ENCODE results near the gene GDF2.

DNA sequence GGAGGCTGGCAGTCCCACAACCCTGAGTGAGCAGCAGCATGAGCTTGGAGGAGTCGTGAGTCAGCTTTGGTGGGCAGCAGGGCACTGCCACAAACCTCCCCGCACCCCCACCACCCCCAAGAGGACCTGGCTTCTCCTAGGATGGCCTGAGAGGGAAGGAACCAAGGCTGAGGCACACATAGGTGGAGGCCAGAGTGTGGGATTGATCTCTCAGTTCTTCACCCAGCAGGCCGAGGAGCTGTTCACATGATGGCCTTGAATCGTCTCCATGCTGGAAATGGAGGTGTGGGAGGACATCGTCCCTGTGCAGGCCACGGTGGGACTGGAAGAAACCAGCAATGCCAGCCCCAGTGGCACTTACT, 39.6 kb upstream of the GDF2 start:
- TF ChIP-seq, protein P1, sequence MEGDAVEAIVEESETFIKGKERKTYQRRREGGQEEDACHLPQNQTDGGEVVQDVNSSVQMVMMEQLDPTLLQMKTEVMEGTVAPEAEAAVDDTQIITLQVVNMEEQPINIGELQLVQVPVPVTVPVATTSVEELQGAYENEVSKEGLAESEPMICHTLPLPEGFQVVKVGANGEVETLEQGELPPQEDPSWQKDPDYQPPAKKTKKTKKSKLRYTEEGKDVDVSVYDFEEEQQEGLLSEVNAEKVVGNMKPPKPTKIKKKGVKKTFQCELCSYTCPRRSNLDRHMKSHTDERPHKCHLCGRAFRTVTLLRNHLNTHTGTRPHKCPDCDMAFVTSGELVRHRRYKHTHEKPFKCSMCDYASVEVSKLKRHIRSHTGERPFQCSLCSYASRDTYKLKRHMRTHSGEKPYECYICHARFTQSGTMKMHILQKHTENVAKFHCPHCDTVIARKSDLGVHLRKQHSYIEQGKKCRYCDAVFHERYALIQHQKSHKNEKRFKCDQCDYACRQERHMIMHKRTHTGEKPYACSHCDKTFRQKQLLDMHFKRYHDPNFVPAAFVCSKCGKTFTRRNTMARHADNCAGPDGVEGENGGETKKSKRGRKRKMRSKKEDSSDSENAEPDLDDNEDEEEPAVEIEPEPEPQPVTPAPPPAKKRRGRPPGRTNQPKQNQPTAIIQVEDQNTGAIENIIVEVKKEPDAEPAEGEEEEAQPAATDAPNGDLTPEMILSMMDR (conservative IDR thresholded peaks at IDR 0.05; ENCODE audit: low read depth, low read length): no peak
- TF ChIP-seq POLR2A (IDR thresholded peaks at IDR 0.05; ENCODE audit: low read depth, low read length): no peak
- TF ChIP-seq NFE2L2 (IDR thresholded peaks at IDR 0.05; ENCODE audit: low read depth, low read length): no peak
